ENCODE results near the gene SCN1A.

SCN1A gene

GRCh38 chr2:166127217-166128155 is at the start of gene SCN1A:
SCN1A (minus strand) TSS chr2:166128020; CDS start chr2:166073621, 54,399 bp downstream.
- TF ChIP-seq ZNF274 (IDR thresholded peaks at IDR 0.05; ENCODE audit: low read depth, low read length) = no peak
- no peak within 1 kb of the TSS for H3K4me3 ChIP-seq (ENCODE audit: low read length)

- H3K4me3 ChIP-seq (ENCODE audit: low read length) = no peak overlapping the region
- no peak for TF ChIP-seq ZNF274 (IDR thresholded peaks at IDR 0.05; ENCODE audit: low read depth, low read length)
These were observed 45.4 kb upstream of the SCN1A start for GRCh38 chr2:166173263-166173662.

- TF ChIP-seq ZNF274 (IDR thresholded peaks at IDR 0.05; ENCODE audit: low read depth, low read length) = no peak
- H3K4me3 ChIP-seq (ENCODE audit: low read length) = no peak overlapping the region
These were observed 43.4 kb upstream of the SCN1A start for GRCh38 chr2:166171216-166171615.

GRCh38 chr2:166170356-166170755 is 42.5 kb upstream of the SCN1A start:
- no peak overlapping the region for H3K4me3 ChIP-seq (ENCODE audit: low read length)
- TF ChIP-seq ZNF274 (IDR thresholded peaks at IDR 0.05; ENCODE audit: low read depth, low read length) = no peak

GRCh38 chr2:166167449-166167848 is 39.6 kb upstream of the SCN1A start:
- no peak for TF ChIP-seq ZNF274 (IDR thresholded peaks at IDR 0.05; ENCODE audit: low read depth, low read length)
- H3K4me3 ChIP-seq (ENCODE audit: low read length) = no peak overlapping the region

- H3K4me3 ChIP-seq (ENCODE audit: low read length) = no peak overlapping the region
- TF ChIP-seq ZNF274 (IDR thresholded peaks at IDR 0.05; ENCODE audit: low read depth, low read length) = no peak
These were observed 36.0 kb upstream of the SCN1A start for GRCh38 chr2:166163775-166164174.

- H3K4me3 ChIP-seq (ENCODE audit: low read length) = no peak overlapping the region
These were observed 30.7 kb upstream of the SCN1A start for GRCh38 chr2:166158546-166158945.

GRCh38 chr2:166157578-166157977 is 29.8 kb upstream of the SCN1A start:
- no peak overlapping the region for H3K4me3 ChIP-seq (ENCODE audit: low read length)
- TF ChIP-seq ZNF274 (IDR thresholded peaks at IDR 0.05; ENCODE audit: low read depth, low read length) = no peak

More at GRCh38 chr2:166158546-166158945, 30.7 kb upstream of the SCN1A start:
- no peak for TF ChIP-seq ZNF274 (IDR thresholded peaks at IDR 0.05; ENCODE audit: low read depth, low read length)

GRCh38 chr2:166156985-166157490 is 29.2 kb upstream of the SCN1A start:
- no peak overlapping the region for H3K4me3 ChIP-seq (ENCODE audit: low read length)
- TF ChIP-seq ZNF274 (IDR thresholded peaks at IDR 0.05; ENCODE audit: low read depth, low read length) = no peak

GRCh38 chr2:166155589-166155988 is 27.8 kb upstream of the SCN1A start:
- no peak overlapping the region for H3K4me3 ChIP-seq (ENCODE audit: low read length)
- TF ChIP-seq ZNF274 (IDR thresholded peaks at IDR 0.05; ENCODE audit: low read depth, low read length) = no peak

- H3K4me3 ChIP-seq (ENCODE audit: low read length) = no peak overlapping the region
- TF ChIP-seq ZNF274 (IDR thresholded peaks at IDR 0.05; ENCODE audit: low read depth, low read length) = no peak
These were observed 27.0 kb upstream of the SCN1A start for GRCh38 chr2:166154685-166155338.

GRCh38 chr2:166152064-166152463 is 24.2 kb upstream of the SCN1A start:
- H3K4me3 ChIP-seq (ENCODE audit: low read length) = no peak overlapping the region

GRCh38 chr2:166148500-166149400 is 20.9 kb upstream of the SCN1A start:
- no peak overlapping the region for H3K4me3 ChIP-seq (ENCODE audit: low read length)
- no peak for TF ChIP-seq ZNF274 (IDR thresholded peaks at IDR 0.05; ENCODE audit: low read depth, low read length)

More at GRCh38 chr2:166152064-166152463, 24.2 kb upstream of the SCN1A start:
- TF ChIP-seq ZNF274 (IDR thresholded peaks at IDR 0.05; ENCODE audit: low read depth, low read length) = no peak

GRCh38 chr2:166147883-166148282 is 20.1 kb upstream of the SCN1A start:
- no peak for TF ChIP-seq ZNF274 (IDR thresholded peaks at IDR 0.05; ENCODE audit: low read depth, low read length)
- H3K4me3 ChIP-seq (ENCODE audit: low read length) = no peak overlapping the region

Measured in GM08714 (cell line).